Subcutaneous abdominal adipose tissue (tissue), 5 donors: ENCODE results near the gene C1orf94.

Experiments used
- H3K27ac ChIP-seq: one replicate; pipeline ENCODE4 v1.7.0; 2013; ENCODE audit warnings: low read depth, mild to moderate bottlenecking, inconsistent platforms, low read length, moderate library complexity
- H3K27me3 ChIP-seq, 5 donors: one replicate each; pipeline ENCODE4 v1.7.0; 2013; ENCODE audit warnings: low read length in 5 of 5, inconsistent platforms in 1 of 5; ENCODE audit not compliant: control insufficient read depth in 5 of 5, insufficient read depth in 4 of 5
- H3K36me3 ChIP-seq, 5 donors: one replicate each; pipeline ENCODE4 v1.7.0; 2013; ENCODE audit warnings: low read length in 5 of 5; ENCODE audit not compliant: control insufficient read depth in 5 of 5, insufficient read depth in 5 of 5
- H3K4me1 ChIP-seq, 5 donors: one replicate each; pipeline ENCODE4 v1.7.0; 2013; ENCODE audit warnings: low read length in 5 of 5, mild to moderate bottlenecking in 3 of 5, moderate library complexity in 1 of 5; ENCODE audit not compliant: control insufficient read depth in 5 of 5, insufficient read depth in 5 of 5
- H3K4me3 ChIP-seq, 5 donors: one replicate each; pipeline ENCODE4 v1.7.0; 2013; ENCODE audit warnings: low read length in 5 of 5, low read depth in 1 of 5
- H3K9ac ChIP-seq, 5 donors: one replicate each; pipeline ENCODE4 v1.7.0; 2013; ENCODE audit warnings: low read length in 5 of 5, mild to moderate bottlenecking in 4 of 5, moderate library complexity in 3 of 5
- H3K9me3 ChIP-seq, 5 donors: one replicate each; pipeline ENCODE4 v1.7.0; 2013; ENCODE audit warnings: low read length in 5 of 5; ENCODE audit not compliant: control insufficient read depth in 5 of 5
- donor health status: healthy.
- donor health status: healthy.
- donor health status: healthy.
- donor health status: healthy.
- donor health status: healthy.

C1orf94 gene

GRCh38 chr1:34237151-34237815, 60.6 kb downstream of the C1orf94 start:
- H3K27me3 ChIP-seq, result peaks cover 0 to 8% (median 3%) of the 10 kb centered on the region in 5 donors
- peaks cover 0 to 5% (median 0%) of the 10 kb centered on the region in 5 donors for H3K9me3 ChIP-seq
- no peak overlapping the region for H3K4me3 ChIP-seq
- no peaks in the 10 kb centered on the region for H3K4me1 ChIP-seq
- no peaks in the 10 kb centered on the region for H3K36me3 ChIP-seq
- H3K27ac ChIP-seq, result no peak overlapping the region
- no peak overlapping the region for H3K9ac ChIP-seq

DNA sequence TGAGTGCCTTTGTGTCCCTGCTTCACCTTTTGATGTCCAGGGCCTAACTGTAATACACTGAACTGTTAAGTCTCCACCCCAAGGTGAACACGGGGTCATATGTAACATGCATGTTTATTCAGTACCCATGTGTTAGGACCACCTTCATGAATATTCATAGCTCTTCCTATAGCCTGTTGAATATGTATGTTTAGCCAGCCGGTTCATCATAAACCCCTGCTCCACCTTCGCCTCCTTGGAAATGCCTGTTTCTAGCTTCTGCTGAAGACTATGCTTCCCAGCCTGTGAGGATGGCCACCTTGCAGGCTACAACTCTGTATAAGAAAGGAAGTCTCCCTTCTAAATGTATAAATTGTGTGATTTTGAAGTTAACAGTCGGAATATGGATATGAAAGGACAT, 69.3 kb downstream of the C1orf94 start:
- Histone ChIP-seq H3K27ac (no peak overlapping the region), H3K27me3 (peaks cover 0 to 8% (median 3%) of the 10 kb centered on the region in 5 donors), H3K36me3 (no peaks in the 10 kb centered on the region), H3K4me1 (no peaks in the 10 kb centered on the region), H3K9me3 (peaks cover 0 to 5% (median 0%) of the 10 kb centered on the region in 5 donors), H3K9ac (no peak overlapping the region), H3K4me3 (no peak overlapping the region)

DNA sequence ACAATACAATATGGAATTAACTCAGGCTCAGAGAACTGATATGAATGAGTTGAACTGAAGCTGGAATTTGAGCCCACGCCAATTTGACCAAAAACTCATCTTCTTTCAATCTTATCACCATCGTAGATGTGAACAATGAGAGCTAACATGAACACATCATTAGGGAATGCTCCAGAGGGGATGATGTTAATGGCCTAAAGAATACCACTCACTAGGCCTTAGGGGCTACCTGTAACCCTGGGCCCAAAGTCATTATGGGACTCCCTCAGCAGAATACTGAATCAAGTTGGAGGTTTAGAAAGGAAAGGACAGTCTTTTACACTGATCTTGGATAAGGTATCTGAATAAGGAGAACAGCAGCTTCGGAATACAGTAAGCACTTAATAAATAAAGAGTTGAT, 73.6 kb downstream of the C1orf94 start:
- Histone ChIP-seq H3K27me3 (peaks cover 0 to 8% (median 3%) of the 10 kb centered on the region in 5 donors), H3K4me1 (no peaks in the 10 kb centered on the region), H3K9me3 (no peaks in the 10 kb centered on the region), H3K36me3 (no peaks in the 10 kb centered on the region), H3K4me3 (no peak overlapping the region), H3K9ac (no peak overlapping the region), H3K27ac (no peak overlapping the region)

- Histone ChIP-seq H3K27me3 (peaks cover 5 to 24% (median 11%) of the 10 kb centered on the region in 5 donors), H3K4me3 (no peak overlapping the region), H3K36me3 (no peaks in the 10 kb centered on the region), H3K9me3 (no peaks in the 10 kb centered on the region), H3K27ac (no peak overlapping the region), H3K4me1 (no peaks in the 10 kb centered on the region), H3K9ac (no peak overlapping the region)
These were observed 85.5 kb downstream of the C1orf94 start for GRCh38 chr1:34262023-34262853.

GRCh38 chr1:34262921-34263320, 86.2 kb downstream of the C1orf94 start:
- Histone ChIP-seq H3K27ac (no peak overlapping the region), H3K27me3 (peaks cover 5 to 24% (median 15%) of the 10 kb centered on the region in 5 donors), H3K9ac (no peak overlapping the region), H3K4me3 (no peak overlapping the region), H3K36me3 (no peaks in the 10 kb centered on the region), H3K9me3 (no peaks in the 10 kb centered on the region), H3K4me1 (no peaks in the 10 kb centered on the region)

DNA sequence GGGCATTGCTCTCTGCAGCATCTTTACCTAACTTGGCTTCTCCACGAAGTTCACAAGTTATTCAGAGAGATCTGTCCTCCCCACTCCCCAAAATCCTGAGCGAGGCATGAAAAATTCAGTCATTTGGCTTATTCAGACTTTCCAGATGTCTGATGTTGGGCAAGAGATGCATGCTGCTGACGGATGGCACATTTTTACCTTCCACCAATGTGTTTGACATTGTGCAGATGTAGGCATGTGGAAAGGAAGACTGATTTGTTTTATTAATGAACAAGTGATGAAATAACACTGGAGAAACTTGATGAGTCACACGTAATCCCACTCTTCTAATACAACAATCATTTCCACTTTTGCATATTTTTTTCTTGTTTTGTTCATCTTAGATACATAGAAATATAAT, 86.7 kb downstream of the C1orf94 start:
- H3K9me3 ChIP-seq, result no peaks in the 10 kb centered on the region
- H3K27ac ChIP-seq, result no peak overlapping the region
- H3K4me1 ChIP-seq, result no peaks in the 10 kb centered on the region
- peaks cover 5 to 24% (median 15%) of the 10 kb centered on the region in 5 donors for H3K27me3 ChIP-seq
- no peak overlapping the region for H3K9ac ChIP-seq
- H3K4me3 ChIP-seq, result no peak overlapping the region
- H3K36me3 ChIP-seq, result no peaks in the 10 kb centered on the region

GRCh38 chr1:34265396-34265795, 88.7 kb downstream of the C1orf94 start:
- H3K9me3 ChIP-seq, result peaks cover 0 to under 1% (median 0%) of the 10 kb centered on the region in 5 donors
- H3K27me3 ChIP-seq, result peaks cover 5 to 26% (median 15%) of the 10 kb centered on the region in 5 donors
- H3K36me3 ChIP-seq, result no peaks in the 10 kb centered on the region

DNA sequence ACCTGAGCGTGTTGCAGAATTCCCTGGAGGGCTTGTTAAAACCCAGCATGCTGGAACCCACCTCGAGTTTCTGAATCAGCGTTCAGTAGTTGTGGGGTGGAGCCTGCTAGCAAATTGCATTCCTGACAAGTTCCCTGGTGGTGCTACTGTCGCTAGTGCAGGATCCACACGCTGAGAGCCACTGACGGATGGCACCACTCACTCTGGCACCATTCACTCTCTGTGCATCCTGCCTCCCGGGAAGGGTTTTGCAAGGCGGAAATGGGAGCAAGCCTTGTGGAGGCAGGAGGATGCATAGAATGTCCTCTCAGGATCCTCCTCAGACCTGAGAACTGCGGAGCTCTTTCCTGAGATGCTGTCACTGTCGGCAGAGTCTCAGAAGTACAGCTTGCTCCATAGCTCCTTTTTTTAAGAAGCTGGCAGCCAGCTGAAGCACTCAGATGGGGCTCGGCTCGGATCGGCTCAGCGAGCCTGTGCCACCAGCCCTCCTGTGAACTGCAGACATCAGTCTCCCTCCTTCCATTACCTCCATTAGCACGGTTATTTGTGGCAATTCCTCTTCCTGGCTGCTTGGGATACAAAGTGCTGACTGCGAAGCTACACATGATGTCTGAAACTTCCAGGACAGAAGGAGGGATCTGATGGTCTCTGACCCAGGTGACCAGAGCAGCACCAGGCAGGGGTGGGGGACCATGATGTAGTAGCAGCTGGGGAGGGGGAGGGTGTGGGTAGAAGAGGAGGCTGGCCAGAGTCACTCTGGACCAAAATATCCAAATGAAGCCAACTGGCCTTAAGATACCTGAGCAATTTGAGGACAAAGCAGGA, 89.6 kb downstream of the C1orf94 start:
- Histone ChIP-seq H3K4me3 (no peak overlapping the region), H3K36me3 (no peaks in the 10 kb centered on the region), H3K27ac (no peak overlapping the region), H3K9ac (no peak overlapping the region), H3K27me3 (peaks cover 5 to 26% (median 15%) of the 10 kb centered on the region in 5 donors), H3K9me3 (peaks cover 0 to 2% (median 0%) of the 10 kb centered on the region in 5 donors), H3K4me1 (no peaks in the 10 kb centered on the region)

More at GRCh38 chr1:34265396-34265795, 88.7 kb downstream of the C1orf94 start:
- H3K4me3 ChIP-seq, result no peak overlapping the region
- H3K4me1 ChIP-seq, result no peaks in the 10 kb centered on the region
- no peak overlapping the region for H3K9ac ChIP-seq
- no peak overlapping the region for H3K27ac ChIP-seq

DNA sequence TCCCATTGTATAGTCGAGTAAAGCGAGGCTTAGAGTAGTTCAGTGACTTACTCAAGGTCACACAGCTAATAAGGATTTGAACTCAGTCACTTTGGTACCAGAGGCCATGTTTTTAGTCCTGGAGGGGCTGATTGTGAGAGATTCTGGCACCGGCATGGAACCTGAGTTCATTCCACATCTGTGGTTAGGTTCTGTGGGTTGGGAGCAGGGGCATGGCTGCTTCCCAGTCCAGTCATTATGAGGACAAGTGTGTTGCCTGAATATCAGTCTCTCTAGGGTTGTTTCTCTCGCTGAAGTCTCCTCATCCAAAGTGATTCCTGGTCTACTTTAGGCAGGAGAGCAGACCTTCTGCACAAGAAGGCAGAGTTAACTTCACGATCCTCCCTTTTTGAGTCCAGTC, 90.6 kb downstream of the C1orf94 start:
- Histone ChIP-seq H3K36me3 (no peaks in the 10 kb centered on the region), H3K27me3 (peaks cover 5 to 23% (median 15%) of the 10 kb centered on the region in 5 donors)

More for the DNA sequence above, 90.6 kb downstream of the C1orf94 start:
- Histone ChIP-seq H3K4me1 (no peaks in the 10 kb centered on the region), H3K9me3 (peaks cover 0 to 2% (median 0%) of the 10 kb centered on the region in 5 donors), H3K27ac (no peak overlapping the region), H3K9ac (no peak overlapping the region), H3K4me3 (no peak overlapping the region)
